Medulla oblongata (tissue), 1 donor: ENCODE measurements around the gene NUDT22.

Experiments
- DNase-seq: peaks from one replicate; pipeline ENCODE4 v3.0.0-alpha.2; 2015; ENCODE audit errors: extremely low spot score

Gene NUDT22, protein sequence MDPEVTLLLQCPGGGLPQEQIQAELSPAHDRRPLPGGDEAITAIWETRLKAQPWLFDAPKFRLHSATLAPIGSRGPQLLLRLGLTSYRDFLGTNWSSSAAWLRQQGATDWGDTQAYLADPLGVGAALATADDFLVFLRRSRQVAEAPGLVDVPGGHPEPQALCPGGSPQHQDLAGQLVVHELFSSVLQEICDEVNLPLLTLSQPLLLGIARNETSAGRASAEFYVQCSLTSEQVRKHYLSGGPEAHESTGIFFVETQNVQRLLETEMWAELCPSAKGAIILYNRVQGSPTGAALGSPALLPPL

DNA sequence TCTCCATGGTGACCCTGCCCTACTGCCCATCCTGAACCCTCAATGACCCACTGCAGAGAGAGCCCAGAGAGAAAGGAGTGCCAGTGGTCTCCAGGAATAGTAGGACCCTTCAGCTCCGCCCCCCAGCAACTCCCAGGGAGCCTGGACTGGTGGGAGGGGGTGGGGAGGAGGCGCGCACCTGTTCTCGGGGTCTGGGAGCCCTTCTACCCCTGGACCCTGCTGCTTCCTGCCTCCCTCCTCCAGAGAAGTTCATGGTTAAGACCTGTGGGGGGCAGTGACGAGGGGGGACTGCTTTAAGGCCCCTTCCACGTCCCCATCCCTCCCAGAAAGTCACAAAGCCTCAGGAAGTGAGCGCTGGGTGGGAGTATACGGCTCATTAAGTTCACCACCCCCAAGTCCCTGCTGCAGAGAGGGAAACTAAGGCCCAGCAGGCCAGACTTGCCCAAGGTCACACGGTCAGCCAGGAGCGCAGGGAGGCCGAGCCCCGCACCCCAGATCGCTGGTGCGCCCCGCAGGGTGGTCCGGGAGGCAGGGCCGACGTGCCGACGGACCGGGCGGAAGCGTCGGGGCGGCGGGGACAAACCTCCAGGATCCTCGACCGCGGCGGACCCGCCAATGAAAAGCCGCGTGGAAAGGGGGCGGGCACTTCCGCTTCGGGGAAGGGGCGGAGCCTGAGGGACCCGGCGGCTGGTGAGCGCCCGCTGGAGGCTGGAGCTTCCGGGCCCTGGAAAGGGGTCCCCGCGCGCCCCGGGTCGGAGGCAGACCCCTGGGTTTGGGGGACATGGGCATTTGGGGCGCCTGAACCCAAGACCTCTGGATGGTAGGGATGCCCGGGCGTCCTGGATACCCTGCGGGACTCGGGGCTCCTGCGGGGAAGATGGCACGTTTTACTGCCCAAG, at the start of gene NUDT22, which contains the start of gene TRPT1:
NUDT22 (plus strand) TSS at position 667 of the 899 bp plus-strand sequence. CDS start 379 bp downstream, outside the sequence.
TRPT1 (minus strand) TSS at position 579 of the 899 bp plus-strand sequence; CDS start at position 253, 326 bp downstream.
- peak; percentile 91 for DNase-seq

DNA sequence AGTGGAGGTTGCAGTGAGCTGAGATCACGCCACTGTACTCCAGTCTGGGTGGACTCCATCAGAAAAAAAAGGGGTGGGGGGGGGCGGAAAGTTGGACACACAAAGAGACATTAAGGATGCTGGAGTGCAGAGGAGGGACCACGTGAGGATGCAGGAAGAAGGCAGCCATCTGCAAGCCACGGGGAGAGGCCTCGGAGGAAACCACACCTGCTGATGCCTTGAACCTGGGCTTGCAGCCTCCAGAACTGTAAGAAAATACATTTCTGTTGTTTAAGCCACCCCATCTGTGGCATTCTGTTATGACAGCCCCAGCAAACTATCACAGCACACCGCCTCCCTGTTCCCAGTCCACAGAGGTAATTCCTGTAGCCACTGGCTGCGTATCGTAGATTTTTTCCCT, 49.3 kb upstream of the NUDT22 start:
- DNase-seq = no peak

DNA sequence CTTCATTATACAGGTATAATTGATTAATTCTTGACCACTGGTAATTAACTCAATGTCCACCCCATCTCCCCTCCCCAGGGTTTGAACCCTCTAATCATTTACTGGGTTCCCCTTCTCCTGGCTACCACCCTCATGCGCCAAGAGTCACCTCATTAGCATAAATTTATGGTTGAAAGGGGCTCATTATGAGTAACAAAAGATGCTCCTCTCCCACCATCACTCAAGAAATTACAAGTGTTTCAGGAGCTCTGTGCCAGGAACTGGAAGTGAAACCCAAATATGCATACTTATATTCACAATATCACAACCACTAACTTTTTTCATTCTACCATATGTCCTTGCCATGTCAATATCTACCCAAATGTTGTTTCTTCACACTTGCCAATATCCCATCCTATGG, 47.9 kb upstream of the NUDT22 start:
- DNase-seq = no peak

DNA sequence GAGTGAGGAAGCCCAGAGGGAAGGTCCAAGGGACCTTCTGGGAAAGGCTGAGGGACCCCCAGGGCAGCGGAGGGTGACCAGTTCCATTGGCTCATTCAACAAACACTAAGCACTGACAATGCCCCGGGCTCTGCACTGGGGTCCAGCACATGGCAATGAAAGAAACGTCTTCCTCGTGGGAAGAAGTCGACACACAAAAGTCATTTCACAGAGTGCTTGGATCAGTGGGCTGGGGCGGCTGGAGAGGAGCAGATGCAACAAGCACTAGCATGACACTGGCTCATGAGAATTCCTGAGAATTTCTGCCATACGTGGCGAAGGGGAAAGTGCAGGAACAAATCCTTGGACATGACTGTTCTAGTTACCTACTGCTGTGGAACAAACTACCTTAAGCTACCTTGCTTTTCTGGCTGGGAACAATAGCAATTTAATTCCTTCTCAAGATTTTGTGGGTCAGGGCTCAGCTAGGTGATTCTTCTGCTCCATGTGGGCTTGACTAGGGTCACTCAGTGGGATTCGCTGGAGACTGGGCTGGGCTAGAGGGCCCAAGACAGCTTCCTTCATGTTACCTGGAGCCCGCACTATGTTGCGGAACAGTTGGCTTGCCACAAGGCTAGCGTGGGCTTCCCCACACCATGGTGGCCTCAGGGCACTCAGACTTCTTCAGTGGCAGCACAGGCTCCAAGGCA, 47.0 kb upstream of the NUDT22 start:
- DNase-seq = no peak

DNA sequence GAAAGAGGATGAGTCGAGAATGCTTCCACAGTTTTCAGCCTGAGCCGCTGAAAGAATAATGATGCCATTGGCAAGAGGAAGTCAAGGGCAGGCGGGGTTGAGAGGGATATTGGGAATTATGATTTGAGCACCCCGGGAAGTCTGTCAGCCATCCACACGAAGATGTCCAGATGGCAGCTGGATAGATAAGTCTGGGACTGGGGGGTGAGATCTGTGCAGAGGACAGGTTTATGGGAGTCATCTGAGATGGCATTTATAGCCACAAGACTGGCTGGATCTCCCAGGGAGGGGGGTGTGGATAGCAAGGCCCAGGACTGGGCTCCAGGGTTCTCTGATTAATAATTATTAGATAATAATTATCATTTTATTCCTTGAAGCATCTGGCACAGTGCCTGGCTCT, 45.2 kb upstream of the NUDT22 start:
- peak; percentile 34 for DNase-seq

DNA sequence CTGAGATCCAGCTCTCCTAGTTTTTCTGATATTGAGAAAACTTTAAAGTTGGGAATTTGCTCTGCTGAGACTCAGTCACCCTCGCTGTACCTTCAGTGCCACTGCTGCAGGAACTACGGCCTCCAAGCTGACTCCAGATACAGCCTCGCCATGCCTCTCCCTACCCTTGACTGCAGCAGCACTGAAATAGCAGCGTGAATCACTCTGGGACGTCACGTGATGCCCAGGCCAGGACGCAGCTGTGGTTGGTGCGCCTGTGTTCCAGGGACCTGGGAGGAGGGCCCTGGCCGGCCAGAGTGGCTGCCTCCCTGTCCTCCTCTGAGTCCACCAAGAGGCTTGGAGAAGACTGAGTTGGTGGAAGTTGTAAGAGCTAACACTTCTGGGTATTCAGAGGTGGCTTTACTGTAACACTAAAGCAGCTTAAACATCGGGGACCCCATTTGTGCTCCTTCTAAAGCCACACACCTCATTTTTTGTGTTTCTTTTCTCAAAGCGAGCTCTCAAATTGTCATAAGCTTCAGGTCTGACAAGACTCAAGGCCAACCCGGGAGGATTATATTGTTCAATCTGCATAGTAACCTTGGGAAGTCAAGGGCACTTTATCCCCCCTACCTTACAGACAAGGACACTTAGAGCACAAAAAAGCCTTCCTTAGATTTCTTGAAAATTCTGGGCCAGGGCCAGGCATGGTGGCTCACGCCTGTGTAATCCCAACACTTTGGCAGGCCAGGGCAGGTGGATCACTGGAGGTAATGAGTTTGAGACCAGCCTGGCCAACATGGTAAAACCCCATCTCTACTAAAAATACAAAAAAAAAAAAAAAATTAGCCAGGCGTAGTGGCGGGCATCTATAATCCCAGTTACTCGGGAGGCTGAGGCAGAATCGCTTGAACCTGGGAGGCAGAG, 44.3 kb upstream of the NUDT22 start:
- DNase-seq = peak; percentile 97

DNA sequence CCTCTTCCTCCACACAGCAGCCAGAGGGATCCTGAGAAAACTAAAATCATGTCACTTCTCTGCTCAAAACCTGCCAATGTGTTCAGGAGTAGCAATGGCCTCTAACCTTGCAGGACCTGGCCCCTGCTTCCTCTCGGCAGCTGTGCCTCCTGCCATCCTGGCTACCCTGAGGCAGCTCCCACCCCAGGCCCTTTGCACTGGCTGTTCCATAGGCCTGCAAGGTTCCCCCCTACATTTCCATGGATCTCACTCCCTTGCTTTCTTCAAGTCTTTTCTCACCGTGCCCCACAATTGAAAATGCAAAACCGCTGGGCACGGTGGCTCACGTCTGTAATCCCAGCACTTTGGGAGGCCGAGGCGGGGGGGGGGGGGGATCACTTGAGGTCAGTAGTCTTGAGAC, 42.2 kb upstream of the NUDT22 start:
- no peak for DNase-seq

DNA sequence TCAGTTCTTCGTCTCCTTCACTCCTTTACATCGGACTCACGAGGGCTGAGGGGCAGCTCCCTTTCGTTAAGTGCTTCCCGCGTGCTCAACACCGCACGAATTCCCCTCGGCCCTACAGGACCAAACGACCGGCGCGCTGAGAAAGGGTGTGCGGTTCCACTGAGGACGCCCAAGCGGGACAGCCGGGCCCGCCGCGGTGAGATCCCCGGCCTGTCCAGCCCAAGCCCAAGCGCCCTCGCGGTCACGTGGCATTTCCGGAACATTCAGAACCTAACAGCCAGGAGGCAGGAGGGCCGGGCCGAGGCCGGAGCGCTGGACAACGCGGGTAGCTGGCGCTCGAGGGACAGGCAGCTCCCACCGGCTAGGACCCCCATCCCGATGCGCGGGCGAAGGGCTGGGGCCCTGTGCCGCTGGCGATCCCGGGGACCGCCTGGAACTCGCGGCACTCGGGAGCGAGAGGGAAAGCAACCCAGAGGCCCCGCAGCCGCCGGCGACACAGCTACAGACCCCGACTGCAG, 40.8 kb upstream of the NUDT22 start:
- peak; percentile 89 for DNase-seq

DNA sequence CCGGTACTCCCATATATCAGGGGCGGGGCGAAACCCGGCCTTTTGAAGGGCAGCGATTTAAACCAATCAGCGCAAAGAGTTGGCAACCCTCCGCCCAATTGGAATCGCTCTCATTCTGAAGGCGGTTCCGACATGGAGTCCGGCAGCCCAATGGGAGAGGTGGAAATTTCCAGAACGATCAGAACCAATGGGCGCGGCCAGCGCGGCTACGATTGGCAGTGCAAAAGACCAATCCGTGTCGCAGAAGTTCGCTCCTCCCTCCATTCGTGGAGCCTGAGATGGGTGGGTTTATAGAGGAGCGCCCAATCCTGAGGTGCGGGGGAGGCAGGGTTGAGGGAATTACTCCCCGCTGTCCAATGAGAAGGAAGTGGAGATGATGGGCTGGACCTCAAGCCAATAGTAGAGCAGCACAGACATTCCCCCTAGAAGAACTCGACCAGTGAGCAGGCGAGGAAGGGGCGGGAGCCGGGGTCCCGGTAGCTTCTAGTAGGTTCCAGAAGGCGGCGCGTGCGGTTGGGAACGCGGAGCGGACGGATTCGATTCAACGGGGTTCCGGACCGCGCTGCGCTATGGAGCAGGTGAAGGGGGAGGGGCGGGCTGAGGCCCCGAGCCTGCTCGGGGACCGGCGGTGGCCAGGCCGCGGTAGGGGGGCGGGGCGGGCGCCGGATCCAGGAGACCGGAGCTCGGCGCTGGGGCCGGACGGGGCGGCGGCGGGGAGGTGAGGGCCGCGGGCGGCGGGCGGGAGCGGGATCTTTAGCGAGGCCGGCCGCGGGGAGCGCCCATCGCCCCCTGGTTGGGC, 40.2 kb upstream of the NUDT22 start, which contains the start of gene STIP1:
STIP1 (plus strand) TSS at position 479 of the 799 bp plus-strand sequence; CDS start at position 570, 91 bp downstream.
- DNase-seq = peak; percentile 100

DNA sequence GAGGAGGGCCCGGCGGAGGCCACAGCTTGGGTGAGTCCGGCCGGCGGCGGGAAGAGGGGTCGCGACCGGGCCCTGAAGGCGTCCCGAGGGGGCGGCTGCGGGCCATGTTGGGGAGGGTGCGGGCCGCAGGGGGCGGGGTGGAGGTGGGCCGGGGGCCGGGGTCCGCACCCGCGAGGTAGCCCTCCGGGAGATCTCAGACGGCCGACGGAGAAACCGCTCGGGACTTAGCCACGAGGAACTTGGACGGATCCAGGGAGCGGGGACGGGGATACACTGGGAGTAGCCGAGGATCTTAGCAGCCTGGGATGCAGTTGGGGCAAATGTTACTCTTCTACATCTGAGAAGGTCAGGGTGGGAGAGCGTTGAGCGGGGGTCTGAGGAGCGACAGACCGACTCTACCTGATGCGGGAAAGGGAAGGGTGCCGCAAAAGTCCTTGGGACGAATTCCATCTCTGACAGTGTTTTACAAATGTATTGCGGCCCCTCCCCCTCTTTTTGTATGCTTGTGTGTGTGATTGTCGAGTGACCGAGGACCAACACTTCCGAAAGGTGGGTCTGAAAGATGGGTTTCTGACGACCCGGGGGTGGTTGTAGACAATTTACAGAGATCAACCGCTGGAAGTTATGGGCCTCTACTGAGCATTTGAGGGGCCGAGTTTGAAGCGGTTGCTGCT, 39.4 kb upstream of the NUDT22 start:
- DNase-seq = peak; percentile 61

DNA sequence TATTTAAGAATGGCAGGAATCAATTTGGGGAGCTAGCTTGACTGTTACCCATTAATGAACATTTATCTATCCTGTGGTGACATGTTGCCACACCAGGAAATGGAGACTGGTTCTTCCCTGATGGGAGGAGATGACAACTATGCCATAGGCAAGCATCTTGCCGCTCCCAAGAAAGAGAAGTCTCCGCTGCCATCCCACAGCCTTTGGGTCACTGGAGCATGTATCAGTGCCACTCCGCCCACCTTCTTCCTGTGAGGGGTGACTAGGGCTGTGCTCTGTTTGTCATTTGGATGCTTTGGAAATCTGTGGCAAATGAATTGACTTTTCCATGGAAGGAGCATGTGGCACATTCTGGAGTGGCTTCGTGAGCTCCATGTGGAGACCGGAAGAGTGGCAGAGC, 33.6 kb upstream of the NUDT22 start:
- DNase-seq = no peak

DNA sequence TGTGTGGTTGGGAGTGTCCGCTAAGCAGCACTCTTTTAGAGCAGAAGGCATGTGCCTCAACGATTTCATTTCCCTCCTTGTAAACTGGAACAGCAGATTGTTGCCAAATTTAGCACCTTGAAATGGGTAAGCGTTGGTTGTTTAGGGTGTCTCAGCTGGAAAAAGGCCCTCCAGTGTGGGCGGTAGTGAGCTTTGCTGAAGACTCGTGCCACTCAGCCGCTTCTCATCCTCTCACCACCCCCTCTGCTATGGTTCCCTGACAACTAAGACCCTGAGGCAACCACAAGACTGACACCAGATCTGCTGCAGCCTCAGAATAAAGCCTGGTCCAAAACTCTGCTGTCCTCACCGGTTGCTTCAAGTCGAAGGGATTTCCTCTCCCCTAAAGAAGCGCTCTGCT, 29.4 kb upstream of the NUDT22 start:
- no peak for DNase-seq

DNA sequence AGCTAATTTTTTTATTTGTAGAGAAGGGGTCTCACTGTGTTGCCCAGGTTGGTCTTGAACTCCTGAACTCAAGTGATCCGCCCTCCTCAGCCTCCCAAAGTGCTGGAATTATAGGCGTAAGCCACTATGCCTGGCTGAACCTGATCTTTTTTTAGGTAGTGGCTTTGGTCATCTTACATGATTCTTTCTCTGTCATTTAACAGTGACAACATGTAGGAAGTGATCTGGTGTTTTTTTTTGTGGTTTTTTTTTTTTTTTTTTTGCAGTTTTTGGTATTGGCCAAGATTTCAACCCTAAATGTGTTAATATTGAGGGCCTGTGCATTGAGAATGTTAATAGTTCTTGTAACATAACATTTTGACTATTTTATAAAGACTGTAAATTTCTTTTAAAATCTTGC, 27.6 kb upstream of the NUDT22 start:
- DNase-seq = no peak

DNA sequence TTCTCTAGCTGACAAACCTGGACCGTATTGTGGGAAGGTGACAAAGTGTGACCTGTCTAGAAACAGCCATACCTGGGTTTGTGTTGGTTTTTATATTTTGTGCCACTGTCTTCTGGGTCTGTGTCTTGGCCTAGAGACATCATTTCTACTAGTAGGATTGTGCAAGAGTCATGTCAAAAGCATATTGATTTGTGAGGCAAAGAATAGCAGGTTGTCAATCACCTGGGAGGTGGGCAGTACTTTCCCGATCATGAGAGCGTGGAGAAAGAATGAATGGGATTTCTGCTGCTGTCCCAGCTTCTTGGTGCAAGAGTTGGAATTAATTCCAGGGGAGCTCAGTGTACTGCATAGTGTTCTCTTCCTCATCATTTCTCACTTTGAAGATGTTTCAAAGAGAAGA, 24.5 kb upstream of the NUDT22 start:
- no peak for DNase-seq

DNA sequence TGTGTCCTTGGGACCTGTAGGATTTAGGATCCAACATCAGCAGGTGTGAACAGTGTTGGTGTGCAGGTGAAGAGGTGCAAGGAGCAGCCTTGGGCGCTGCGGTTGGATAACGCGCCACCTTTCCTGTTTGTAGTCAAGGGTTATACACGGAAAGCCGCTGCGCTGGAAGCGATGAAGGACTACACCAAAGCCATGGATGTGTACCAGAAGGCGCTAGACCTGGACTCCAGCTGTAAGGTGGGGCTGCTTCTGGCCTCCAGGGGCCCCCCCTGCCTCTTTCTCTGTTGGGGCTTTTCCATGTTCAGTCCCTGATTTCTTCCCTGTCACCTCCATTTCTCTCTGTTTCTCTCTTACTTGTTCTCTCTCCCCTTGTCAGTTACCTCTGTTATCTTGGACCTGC, 23.1 kb upstream of the NUDT22 start:
- no peak for DNase-seq

DNA sequence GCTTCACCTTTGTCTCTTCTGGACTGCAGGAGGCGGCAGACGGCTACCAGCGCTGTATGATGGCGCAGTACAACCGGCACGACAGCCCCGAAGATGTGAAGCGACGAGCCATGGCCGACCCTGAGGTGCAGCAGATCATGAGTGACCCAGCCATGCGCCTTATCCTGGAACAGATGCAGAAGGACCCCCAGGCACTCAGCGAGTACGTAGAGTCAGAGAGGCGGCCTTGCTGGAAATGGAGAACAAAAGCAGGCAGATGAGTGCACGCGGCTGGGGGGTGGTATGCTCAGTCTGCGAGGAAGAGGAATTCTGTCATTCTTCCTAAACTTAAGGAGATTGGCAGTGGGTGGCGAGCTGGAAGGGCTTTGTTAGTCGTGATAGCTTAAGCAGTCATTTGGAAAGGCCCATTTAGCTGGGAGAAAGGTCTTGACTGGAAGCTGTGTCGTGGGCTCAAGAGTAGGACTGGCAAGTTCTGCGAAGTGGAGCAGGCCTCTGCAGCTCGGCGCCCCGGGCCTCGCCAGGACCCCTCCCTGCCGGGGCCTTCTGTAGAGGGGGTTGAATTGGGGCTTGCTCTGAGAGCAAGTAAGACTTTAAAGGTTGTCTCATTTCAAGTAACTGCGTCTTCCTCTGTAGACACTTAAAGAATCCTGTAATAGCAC, 22.5 kb upstream of the NUDT22 start:
- DNase-seq = no peak

DNA sequence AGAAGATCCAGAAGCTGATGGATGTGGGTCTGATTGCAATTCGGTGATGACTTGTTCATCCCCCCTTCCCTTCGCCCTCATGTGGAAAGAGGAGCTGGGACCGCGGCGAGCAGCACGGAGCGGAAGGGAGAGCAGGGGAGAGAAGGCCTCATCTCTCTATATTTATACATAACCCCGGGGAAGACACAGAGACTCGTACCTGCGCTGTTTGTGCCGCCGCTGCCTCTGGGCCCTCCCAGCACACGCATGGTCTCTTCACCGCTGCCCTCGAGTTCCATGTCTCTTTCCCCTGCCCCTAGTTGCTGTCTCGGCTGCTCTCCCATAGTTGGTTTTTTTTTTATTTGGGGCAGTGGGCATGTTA, 22.0 kb upstream of the NUDT22 start:
- DNase-seq = no peak

DNA sequence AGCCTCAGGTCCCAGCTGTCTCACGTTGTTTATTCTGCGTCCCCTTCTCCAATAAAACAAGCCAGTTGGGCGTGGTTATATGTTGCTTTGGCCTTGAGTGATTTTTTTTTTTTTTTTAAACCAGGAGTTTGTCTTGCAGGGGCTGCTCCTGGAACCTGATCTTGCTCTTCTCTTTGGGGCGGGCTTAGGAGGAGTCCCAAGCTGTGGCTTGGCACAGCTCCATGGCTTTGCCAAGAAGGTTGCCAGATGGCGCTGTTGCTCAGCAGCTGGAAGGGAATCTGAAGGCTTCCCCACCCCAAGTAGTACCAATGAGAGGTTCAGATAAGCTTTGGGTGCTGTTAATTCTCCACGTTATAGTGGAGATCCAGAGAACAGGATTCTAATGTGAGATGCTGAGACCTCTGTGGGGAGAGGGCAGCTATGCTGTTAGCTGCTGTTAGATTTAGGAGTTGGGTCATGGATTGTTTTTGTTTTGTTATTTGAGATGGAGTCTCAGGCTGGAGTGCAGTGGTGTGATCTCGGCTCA, 21.5 kb upstream of the NUDT22 start:
- peak; percentile 97 for DNase-seq
